H9 (cell line): ENCODE data around the gene PLD5. TPM values are rescaled to one million over a fixed set of nuclear protein-coding genes. Genes with fewer than 3 reads are reported as not detected.

Source experiments
- DNase-seq: peaks from one replicate; pipeline ENCODE4 v3.0.0-alpha.2; 2017
- H2AFZ ChIP-seq: one replicate; pipeline ENCODE4 v1.6.1; 2013; ENCODE audit warnings: mild to moderate bottlenecking, low read length, control low read depth, moderate library complexity
- H2AK5ac ChIP-seq: 2 replicates; pipeline ENCODE4 v1.6.1; 2013; ENCODE audit warnings: low read length, control low read depth, mixed read lengths; ENCODE audit not compliant: insufficient read length
- H2BK120ac ChIP-seq: one replicate; pipeline ENCODE4 v1.6.1; 2013; ENCODE audit warnings: low read depth, mild to moderate bottlenecking, low read length, control low read depth, inconsistent platforms; ENCODE audit not compliant: poor library complexity, severe bottlenecking
- H2BK12ac ChIP-seq: 2 replicates; pipeline ENCODE4 v1.6.1; 2013; ENCODE audit warnings: low read length, control low read depth, mixed read lengths, low read depth; ENCODE audit not compliant: insufficient read length
- H2BK15ac ChIP-seq: 2 replicates; pipeline ENCODE4 v1.6.1; 2013; ENCODE audit warnings: low read depth, low read length, control low read depth
- H2BK20ac ChIP-seq: one replicate; pipeline ENCODE4 v1.6.1; 2013; ENCODE audit warnings: low read depth, mild to moderate bottlenecking, low read length, control low read depth, inconsistent platforms; ENCODE audit not compliant: poor library complexity, severe bottlenecking
- H2BK5ac ChIP-seq: 2 replicates; pipeline ENCODE4 v1.6.1; 2013; ENCODE audit warnings: low read length, control low read depth, mixed read lengths; ENCODE audit not compliant: insufficient read length
- H3K14ac ChIP-seq: 2 replicates; pipeline ENCODE4 v1.6.1; 2013; ENCODE audit warnings: low read length, control low read depth; ENCODE audit not compliant: insufficient read depth
- H3K18ac ChIP-seq: 2 replicates; pipeline ENCODE4 v1.6.1; 2013; ENCODE audit warnings: low read depth, mild to moderate bottlenecking, mixed read lengths, low read length, control low read depth; ENCODE audit not compliant: insufficient read length
- H3K23ac ChIP-seq: 2 replicates; pipeline ENCODE4 v1.6.1; 2013; ENCODE audit warnings: low read length, control low read depth, mixed read lengths, low read depth; ENCODE audit not compliant: insufficient read length
- H3K23me2 ChIP-seq: 2 replicates; pipeline ENCODE4 v1.6.1; 2013; ENCODE audit warnings: low read depth, mild to moderate bottlenecking, mixed read lengths, low read length, control low read depth; ENCODE audit not compliant: insufficient read length, poor library complexity, severe bottlenecking
- H3K27ac ChIP-seq: 2 replicates; pipeline ENCODE4 v1.5.1; 2013; ENCODE audit warnings: low read length, control low read depth, mixed read lengths, low read depth; ENCODE audit not compliant: insufficient read length
- H3K27me3 ChIP-seq: 2 replicates; pipeline ENCODE4 v1.6.1; 2013; ENCODE audit warnings: low read length, control low read depth, inconsistent platforms; ENCODE audit not compliant: insufficient read depth
- H3K4ac ChIP-seq: 2 replicates; pipeline ENCODE4 v1.6.1; 2013; ENCODE audit warnings: low read depth, mild to moderate bottlenecking, control low read depth, inconsistent platforms, low read length, moderate library complexity
- H3K4me1 ChIP-seq: 2 replicates; pipeline ENCODE4 v1.6.1; 2013; ENCODE audit warnings: low read length, control low read depth, inconsistent platforms; ENCODE audit not compliant: insufficient read depth
- H3K4me2 ChIP-seq: 2 replicates; pipeline ENCODE4 v1.6.1; 2013; ENCODE audit warnings: low read length, control low read depth, mixed read lengths; ENCODE audit not compliant: insufficient read length, insufficient read depth
- H3K56ac ChIP-seq: 2 replicates; pipeline ENCODE4 v1.6.1; 2013; ENCODE audit warnings: low read depth, mild to moderate bottlenecking, mixed read lengths, low read length, control low read depth; ENCODE audit not compliant: insufficient read length
- H3K79me1 ChIP-seq: 2 replicates; pipeline ENCODE4 v1.6.1; 2013; ENCODE audit warnings: low read depth, mild to moderate bottlenecking, moderate library complexity, low read length, control low read depth, inconsistent platforms; ENCODE audit not compliant: insufficient read depth, poor library complexity, severe bottlenecking
- H3K79me2 ChIP-seq: 2 replicates; pipeline ENCODE4 v1.6.1; 2013; ENCODE audit warnings: low read length, control low read depth, inconsistent platforms; ENCODE audit not compliant: insufficient read depth
- H3K9ac ChIP-seq: 2 replicates; pipeline ENCODE4 v1.6.1; 2013; ENCODE audit warnings: low read length, control low read depth, mixed read lengths; ENCODE audit not compliant: insufficient read length; ENCODE audit errors: extremely low read depth
- H3K9me3 ChIP-seq: one replicate; pipeline ENCODE4 v1.6.1; 2013; ENCODE audit warnings: low read depth, low read length, inconsistent platforms; ENCODE audit not compliant: control insufficient read depth
- H3T11ph ChIP-seq: one replicate; pipeline ENCODE4 v1.6.1; 2013; ENCODE audit warnings: mild to moderate bottlenecking, low read length, control low read depth, inconsistent platforms
- H4K20me1 ChIP-seq: one replicate; pipeline ENCODE4 v1.6.1; 2013; ENCODE audit not compliant: control insufficient read depth, insufficient read length, insufficient read depth
- H4K5ac ChIP-seq: 2 replicates; pipeline ENCODE4 v1.6.1; 2013; ENCODE audit warnings: low read depth, mild to moderate bottlenecking, mixed read lengths, low read length, control low read depth; ENCODE audit not compliant: insufficient read length
- H4K8ac ChIP-seq: replicated peaks from 2 replicates; pipeline ENCODE4 v1.6.1; 2013; ENCODE audit warnings: low read length, control low read depth, mixed read lengths, low read depth; ENCODE audit not compliant: insufficient read length
- H4K91ac ChIP-seq: 2 replicates; pipeline ENCODE4 v1.6.1; 2013; ENCODE audit warnings: low read depth, mild to moderate bottlenecking, moderate library complexity, mixed read lengths, low read length, control low read depth; ENCODE audit not compliant: insufficient read length
- H3K27ac Mint-ChIP-seq, 3 experiments: 2 replicates in 2 of 3; 3 replicates in 1 of 3; pipeline ENCODE4 v1.8.0; 2020 to 2021; ENCODE audit warnings: mixed read lengths in 3 of 3, mild to moderate bottlenecking in 1 of 3, moderate library complexity in 1 of 3
- H3K27me3 Mint-ChIP-seq: 2 replicates; pipeline ENCODE4 v1.8.0; 2021; ENCODE audit warnings: low read depth, mild to moderate bottlenecking, moderate library complexity, mixed read lengths
- H3K36me3 Mint-ChIP-seq, 3 experiments: 2 replicates in 2 of 3; 3 replicates in 1 of 3; pipeline ENCODE4 v1.8.0; 2020 to 2021; ENCODE audit warnings: low read depth in 3 of 3, mixed read lengths in 3 of 3; ENCODE audit not compliant: insufficient read depth in 1 of 3
- H3K4me1 Mint-ChIP-seq, 2 experiments: 2 replicates each; pipeline ENCODE4 v1.8.0; 2020; ENCODE audit warnings: mixed read lengths in 2 of 2
- H3K4me3 Mint-ChIP-seq, 2 experiments: 2 replicates in 1 of 2; 3 replicates in 1 of 2; pipeline ENCODE4 v1.8.0; 2020 to 2021; ENCODE audit warnings: mild to moderate bottlenecking in 2 of 2, mixed read lengths in 2 of 2, moderate library complexity in 1 of 2
- H3K9me3 Mint-ChIP-seq, 2 experiments: 2 replicates in 1 of 2; 3 replicates in 1 of 2; pipeline ENCODE4 v1.8.0; 2020; ENCODE audit warnings: mild to moderate bottlenecking in 2 of 2, mixed read lengths in 2 of 2, moderate library complexity in 1 of 2
- WGBS: extraction: QIAGEN DNeasy Blood & Tissue Kit; methylation state at CpG from one replicate; pipeline ENCODE4 v1.1.7; 2013; ENCODE audit warnings: missing lambda C conversion rate, low lambda C conversion rate, mixed read lengths; ENCODE audit not compliant: insufficient read length; ENCODE audit errors: extremely low coverage; 5-methylcytosine and 5-hydroxymethylcytosine counted together
- total RNA-seq: library from RNA; stranded (reverse); gene quantifications from 2 replicates; pipeline ENCODE4 v1.2.1, GENCODE V29; 2021
- TF ChIP-seq, protein P1 (sequence below): fragments of 200-600 bp; sonication (generic); conservative IDR thresholded peaks from 3 replicates; pipeline ENCODE4 v1.8.0; 2021; ENCODE audit warnings: antibody characterized with exemption, mild to moderate bottlenecking

PLD5 gene
- total RNA-seq, 1 experiment from 2014 or later, result 5.2 TPM

DNA sequence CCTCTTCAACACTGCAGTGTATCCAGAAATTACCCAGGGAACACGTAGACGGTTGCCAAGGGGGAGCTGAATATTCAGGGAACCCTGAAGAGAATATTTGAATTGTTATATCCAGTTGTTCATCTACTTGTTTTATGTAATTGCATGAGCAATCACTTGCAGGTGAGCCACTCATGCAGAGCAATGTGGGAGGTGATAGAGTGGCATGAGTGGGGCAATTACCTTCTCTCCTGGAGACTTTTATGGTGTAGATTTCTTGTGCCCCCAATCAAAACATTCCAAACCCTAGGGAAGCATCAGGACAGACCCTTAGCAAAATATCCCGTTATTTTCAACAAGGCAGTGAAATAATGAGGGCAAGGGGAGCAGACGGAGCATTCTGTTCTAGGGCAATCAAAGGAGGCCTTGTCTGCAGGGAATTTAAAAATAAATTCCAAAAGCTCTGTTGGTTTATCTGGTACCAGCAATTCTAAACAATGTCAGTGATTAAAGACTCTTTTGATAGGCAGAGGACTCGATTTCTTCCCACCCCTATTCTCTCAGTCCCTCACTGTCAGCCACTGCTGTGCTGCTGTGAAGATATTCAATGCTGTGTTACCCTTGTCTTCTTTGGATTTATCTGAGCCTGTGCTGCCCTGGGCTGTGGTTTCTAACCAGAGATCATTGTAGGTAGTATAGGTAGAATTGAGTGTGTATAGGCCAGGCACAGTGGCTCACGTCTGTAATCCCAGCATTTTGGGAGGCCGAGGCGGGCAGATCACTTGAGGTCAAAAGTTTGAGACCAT, 345.4 kb downstream of the PLD5 start:
- DNase-seq, result no peak
- H2AFZ ChIP-seq, result no peak overlapping the region
- H3K4me3 Mint-ChIP-seq, result peak overlapping the region in 1 of 2 experiments; percentile 50; a peak in 3 of 5 replicates

More for the DNA sequence above, 345.4 kb downstream of the PLD5 start:
- no peak overlapping the region for H2BK15ac ChIP-seq
- no peaks in the 10 kb centered on the region for H3K27me3 ChIP-seq
- no peak overlapping the region for H4K91ac ChIP-seq
- no peaks in the 10 kb centered on the region for H3K23me2 ChIP-seq
- Mint-ChIP-seq H3K9me3 (peaks cover 14 to 25% of the 10 kb centered on the region in 2 experiments; a peak in 4 of 5 replicates), H3K27me3 (no peaks in the 10 kb centered on the region; the same call in 1 of the 2 replicates), H3K36me3 (peaks cover 13 to 22% (median 13%) of the 10 kb centered on the region in 3 experiments), H3K27ac (peak overlapping the region in 2 of 3 experiments; percentile 50 to 67; a peak in 3 of 7 replicates), H3K4me1 (peaks cover 20 to 34% of the 10 kb centered on the region in 2 experiments)
- no peak overlapping the region for H3T11ph ChIP-seq
- no peak overlapping the region for H3K18ac ChIP-seq
- no peak overlapping the region for H3K4ac ChIP-seq
- no peak overlapping the region for H4K8ac ChIP-seq
- H4K20me1 ChIP-seq, result no peaks in the 10 kb centered on the region
- no peak overlapping the region for H2BK12ac ChIP-seq
- no peak overlapping the region for H3K9ac ChIP-seq
- H3K23ac ChIP-seq, result no peak overlapping the region
- no peak overlapping the region for H3K14ac ChIP-seq
- no peak overlapping the region for H3K27ac ChIP-seq
- TF ChIP-seq, protein P1, sequence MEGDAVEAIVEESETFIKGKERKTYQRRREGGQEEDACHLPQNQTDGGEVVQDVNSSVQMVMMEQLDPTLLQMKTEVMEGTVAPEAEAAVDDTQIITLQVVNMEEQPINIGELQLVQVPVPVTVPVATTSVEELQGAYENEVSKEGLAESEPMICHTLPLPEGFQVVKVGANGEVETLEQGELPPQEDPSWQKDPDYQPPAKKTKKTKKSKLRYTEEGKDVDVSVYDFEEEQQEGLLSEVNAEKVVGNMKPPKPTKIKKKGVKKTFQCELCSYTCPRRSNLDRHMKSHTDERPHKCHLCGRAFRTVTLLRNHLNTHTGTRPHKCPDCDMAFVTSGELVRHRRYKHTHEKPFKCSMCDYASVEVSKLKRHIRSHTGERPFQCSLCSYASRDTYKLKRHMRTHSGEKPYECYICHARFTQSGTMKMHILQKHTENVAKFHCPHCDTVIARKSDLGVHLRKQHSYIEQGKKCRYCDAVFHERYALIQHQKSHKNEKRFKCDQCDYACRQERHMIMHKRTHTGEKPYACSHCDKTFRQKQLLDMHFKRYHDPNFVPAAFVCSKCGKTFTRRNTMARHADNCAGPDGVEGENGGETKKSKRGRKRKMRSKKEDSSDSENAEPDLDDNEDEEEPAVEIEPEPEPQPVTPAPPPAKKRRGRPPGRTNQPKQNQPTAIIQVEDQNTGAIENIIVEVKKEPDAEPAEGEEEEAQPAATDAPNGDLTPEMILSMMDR, result no peak
- no peaks in the 10 kb centered on the region for H3K79me1 ChIP-seq
- H2BK120ac ChIP-seq, result no peak overlapping the region
- H3K4me1 ChIP-seq, result peaks cover 11% of the 10 kb centered on the region; the same call in 1 of the 2 replicates
- no peaks in the 10 kb centered on the region; the same call in 1 of the 2 replicates for H3K79me2 ChIP-seq
- no peaks in the 10 kb centered on the region for H3K9me3 ChIP-seq
- no CpG with 5 or more reads among the region's 8 CpGs for WGBS
- H3K56ac ChIP-seq, result no peak overlapping the region
- H3K4me2 ChIP-seq, result no peak overlapping the region
- H2AK5ac ChIP-seq, result no peak overlapping the region
- H2BK20ac ChIP-seq, result no peak overlapping the region
- H4K5ac ChIP-seq, result no peak overlapping the region
- H2BK5ac ChIP-seq, result no peak overlapping the region
